ENCODE results near the gene RBFA.

DNA sequence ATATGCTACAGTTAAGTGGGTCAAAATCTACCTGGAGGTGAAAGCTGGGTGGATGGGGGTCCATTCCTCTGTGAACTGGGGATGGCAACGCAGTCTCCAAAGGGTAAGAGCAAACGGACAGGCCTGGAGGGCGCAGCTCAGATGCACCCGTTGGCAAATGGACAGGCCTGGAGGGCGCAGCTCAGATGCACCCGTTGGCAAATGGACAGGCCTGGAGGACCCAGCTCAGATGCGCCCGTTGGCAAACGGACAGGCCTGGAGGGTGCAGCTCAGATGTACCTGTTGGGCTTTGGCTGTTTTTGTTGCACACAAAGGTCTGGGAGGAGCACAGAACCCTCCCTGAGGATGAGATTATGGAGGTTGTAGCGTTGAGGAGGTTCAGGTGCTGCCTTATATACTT, 33.7 kb downstream of the RBFA start:
- TF ChIP-seq YY1 (IDR thresholded peaks at IDR 0.05; ENCODE audit: insufficient read depth, insufficient read length), result no peak
- TF ChIP-seq SUZ12 (IDR thresholded peaks at IDR 0.05; ENCODE audit: extremely low read depth, insufficient read depth, insufficient read length), result no peak
- no peak for TF ChIP-seq ZNF274 (IDR thresholded peaks at IDR 0.05; ENCODE audit: low read depth, low read length)

Measured in NT2/D1 (cell line).